Measurements from ENCODE around the gene ALDH3B2. TPM values are rescaled to one million over a fixed set of nuclear protein-coding genes. Genes with fewer than 3 reads are reported as not detected.

ALDH3B2 gene
- total RNA-seq, 2 donors from 2014 or later, result 1.8 to 4.4 TPM

DNA sequence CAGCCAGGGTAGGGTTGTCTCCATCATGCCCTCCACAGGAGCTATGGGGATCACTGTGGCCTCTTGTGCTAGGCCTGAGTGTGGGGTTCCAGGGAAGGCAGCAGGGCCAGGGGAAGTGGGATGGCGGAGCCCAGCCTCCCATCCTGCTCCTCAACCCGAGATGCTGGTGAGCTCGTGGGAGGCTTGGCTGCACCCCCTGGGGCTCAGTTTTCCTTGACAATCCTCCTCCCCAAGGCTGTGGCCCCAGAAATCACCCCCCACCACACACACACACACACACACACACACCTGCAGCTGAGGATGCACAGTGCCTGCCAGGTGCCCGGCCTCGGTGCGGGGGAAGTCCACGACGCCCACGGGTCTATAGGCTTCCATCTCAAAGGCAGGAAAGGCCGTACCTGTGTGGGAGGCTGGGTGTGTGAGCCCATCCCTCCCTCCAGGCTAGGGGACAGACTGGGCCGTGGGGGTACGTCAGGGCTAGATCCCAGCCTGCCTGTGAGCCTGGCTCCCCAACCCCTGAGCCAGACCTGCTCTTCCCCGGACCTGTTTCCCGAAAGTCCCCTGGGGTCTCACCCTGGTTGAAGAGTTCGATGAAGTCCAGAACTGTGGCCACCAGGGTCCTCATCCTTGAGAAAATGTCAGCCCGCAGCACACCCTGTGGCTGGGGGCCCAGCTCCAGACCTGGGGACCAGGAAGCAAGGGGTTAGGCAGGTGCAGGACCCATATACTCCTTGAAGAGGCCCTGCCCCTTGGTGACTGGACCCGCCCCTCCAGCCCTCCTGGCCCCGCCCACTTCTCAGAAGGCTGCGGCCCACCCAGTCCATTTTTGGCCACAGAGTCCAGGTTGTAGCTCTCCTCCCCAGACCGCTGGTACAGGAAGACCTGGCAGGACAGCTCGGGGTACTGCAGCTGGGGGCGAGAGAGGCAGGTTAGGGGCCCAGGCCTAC, 29.7 kb downstream of the ALDH3B2 start:
- Histone ChIP-seq H3K4me1 (replicated peaks) (no peaks in the 10 kb centered on the region), H3K4me3 (no peak overlapping the region), H3K27me3 (replicated peaks; ENCODE audit: insufficient read depth) (no peaks in the 10 kb centered on the region), H3K9me3 (no peaks in the 10 kb centered on the region), H3K36me3 (no peaks in the 10 kb centered on the region), H3K27ac (no peak overlapping the region)
- WGBS, result 90% methylated on average over 18 of the region's 22 CpGs
- TF ChIP-seq POLR2A (IDR thresholded peaks at IDR 0.05) (no peak), POLR2AphosphoS5 (IDR thresholded peaks at IDR 0.05) (no peak)
- TF ChIP-seq, protein P1, sequence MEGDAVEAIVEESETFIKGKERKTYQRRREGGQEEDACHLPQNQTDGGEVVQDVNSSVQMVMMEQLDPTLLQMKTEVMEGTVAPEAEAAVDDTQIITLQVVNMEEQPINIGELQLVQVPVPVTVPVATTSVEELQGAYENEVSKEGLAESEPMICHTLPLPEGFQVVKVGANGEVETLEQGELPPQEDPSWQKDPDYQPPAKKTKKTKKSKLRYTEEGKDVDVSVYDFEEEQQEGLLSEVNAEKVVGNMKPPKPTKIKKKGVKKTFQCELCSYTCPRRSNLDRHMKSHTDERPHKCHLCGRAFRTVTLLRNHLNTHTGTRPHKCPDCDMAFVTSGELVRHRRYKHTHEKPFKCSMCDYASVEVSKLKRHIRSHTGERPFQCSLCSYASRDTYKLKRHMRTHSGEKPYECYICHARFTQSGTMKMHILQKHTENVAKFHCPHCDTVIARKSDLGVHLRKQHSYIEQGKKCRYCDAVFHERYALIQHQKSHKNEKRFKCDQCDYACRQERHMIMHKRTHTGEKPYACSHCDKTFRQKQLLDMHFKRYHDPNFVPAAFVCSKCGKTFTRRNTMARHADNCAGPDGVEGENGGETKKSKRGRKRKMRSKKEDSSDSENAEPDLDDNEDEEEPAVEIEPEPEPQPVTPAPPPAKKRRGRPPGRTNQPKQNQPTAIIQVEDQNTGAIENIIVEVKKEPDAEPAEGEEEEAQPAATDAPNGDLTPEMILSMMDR (IDR thresholded peaks at IDR 0.05), result no peak
- intact Hi-C loops (cut with DNase I), result no loop called here
- DNase-seq (ENCODE audit: low spot score), result no peak

DNA sequence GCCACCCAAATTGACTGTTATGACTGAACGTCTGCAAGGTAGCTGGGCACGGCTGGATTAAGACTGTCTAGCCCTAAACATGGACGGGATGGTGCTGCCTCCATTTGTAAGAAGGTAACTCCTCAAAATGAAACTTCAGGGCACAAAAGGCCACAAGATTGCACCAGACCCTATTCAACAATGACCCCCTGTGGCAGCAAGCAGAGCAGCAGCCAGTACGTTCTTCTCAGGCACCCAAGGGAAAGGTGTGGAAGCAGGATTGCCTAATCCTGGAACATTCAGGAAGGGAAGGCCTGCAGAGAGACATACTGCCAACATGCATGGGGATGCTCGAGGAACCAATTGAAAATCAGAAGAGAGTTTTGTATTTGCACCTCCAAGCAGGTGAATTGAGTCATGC, 30.4 kb downstream of the ALDH3B2 start:
- H3K4me1 ChIP-seq (replicated peaks), result no peaks in the 10 kb centered on the region
- 91% methylated on average over 5 of the region's 5 CpGs for WGBS
- TF ChIP-seq POLR2AphosphoS5 (IDR thresholded peaks at IDR 0.05), result no peak
- TF ChIP-seq, protein P1 (IDR thresholded peaks at IDR 0.05), result peak in 1 of 4 experiments; percentile 6
- H3K27ac ChIP-seq, result no peak overlapping the region
- DNase-seq (ENCODE audit: low spot score), result no peak
- H3K27me3 ChIP-seq (replicated peaks; ENCODE audit: insufficient read depth), result no peaks in the 10 kb centered on the region
- intact Hi-C loops (cut with DNase I), result no loop called here
- H3K9me3 ChIP-seq, result no peaks in the 10 kb centered on the region
- H3K4me3 ChIP-seq, result no peak overlapping the region
- no peaks in the 10 kb centered on the region for H3K36me3 ChIP-seq

DNA sequence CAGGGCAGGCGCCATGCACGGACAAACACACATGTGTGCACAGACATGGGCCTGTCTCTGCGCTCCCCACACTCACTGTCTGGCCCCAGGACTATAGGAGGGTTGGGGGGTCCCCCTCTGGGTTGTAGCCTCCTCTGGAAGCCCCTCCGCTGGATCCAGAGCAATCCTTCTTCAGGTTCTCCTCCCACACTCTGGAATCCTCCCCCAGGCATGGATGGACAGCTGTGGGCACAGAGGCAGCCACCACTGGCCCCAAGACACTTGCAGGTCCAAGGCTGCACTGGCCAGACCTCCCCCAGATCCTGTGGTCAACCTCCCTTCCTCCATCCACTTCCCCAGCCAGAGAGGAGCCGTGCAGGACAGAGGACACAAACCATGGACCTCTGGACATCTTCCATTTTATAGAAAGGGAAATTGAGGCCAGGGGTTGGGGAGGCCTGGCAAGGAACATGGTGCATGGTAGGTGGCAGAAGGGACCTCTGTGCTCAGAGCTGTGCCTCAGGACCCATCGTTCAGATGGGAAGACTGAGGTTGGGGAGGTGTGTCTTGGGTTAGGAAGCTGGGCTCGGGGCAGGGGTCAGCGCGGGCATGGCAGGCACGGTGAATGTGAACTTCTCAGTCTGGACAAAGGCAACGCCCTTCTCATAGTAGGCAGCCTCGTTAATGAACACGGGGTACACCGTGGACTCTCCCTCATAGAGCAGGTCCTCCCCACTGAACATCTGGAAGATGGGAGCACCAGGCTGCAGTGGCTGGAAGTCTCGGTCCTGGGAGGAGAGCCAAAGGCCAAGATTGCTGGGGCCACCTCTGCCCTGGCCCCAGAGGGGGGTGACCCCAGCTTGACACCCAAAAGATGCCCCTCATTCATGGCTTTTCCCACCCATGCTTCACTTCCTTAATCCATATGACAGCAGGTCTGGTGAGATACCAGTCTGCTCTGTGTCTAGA, 32.0 kb downstream of the ALDH3B2 start:
- Histone ChIP-seq H3K27me3 (replicated peaks; ENCODE audit: insufficient read depth) (no peaks in the 10 kb centered on the region), H3K4me3 (no peak overlapping the region), H3K27ac (no peak overlapping the region), H3K36me3 (no peaks in the 10 kb centered on the region), H3K4me1 (replicated peaks) (no peaks in the 10 kb centered on the region), H3K9me3 (no peaks in the 10 kb centered on the region)
- intact Hi-C loops (cut with DNase I), result no loop called here
- WGBS, result 90% methylated on average over 15 of the region's 15 CpGs
- TF ChIP-seq POLR2A (IDR thresholded peaks at IDR 0.05) (no peak), POLR2AphosphoS5 (IDR thresholded peaks at IDR 0.05) (no peak)
- TF ChIP-seq, protein P1 (IDR thresholded peaks at IDR 0.05), result no peak
- no peak for DNase-seq (ENCODE audit: low spot score)

DNA sequence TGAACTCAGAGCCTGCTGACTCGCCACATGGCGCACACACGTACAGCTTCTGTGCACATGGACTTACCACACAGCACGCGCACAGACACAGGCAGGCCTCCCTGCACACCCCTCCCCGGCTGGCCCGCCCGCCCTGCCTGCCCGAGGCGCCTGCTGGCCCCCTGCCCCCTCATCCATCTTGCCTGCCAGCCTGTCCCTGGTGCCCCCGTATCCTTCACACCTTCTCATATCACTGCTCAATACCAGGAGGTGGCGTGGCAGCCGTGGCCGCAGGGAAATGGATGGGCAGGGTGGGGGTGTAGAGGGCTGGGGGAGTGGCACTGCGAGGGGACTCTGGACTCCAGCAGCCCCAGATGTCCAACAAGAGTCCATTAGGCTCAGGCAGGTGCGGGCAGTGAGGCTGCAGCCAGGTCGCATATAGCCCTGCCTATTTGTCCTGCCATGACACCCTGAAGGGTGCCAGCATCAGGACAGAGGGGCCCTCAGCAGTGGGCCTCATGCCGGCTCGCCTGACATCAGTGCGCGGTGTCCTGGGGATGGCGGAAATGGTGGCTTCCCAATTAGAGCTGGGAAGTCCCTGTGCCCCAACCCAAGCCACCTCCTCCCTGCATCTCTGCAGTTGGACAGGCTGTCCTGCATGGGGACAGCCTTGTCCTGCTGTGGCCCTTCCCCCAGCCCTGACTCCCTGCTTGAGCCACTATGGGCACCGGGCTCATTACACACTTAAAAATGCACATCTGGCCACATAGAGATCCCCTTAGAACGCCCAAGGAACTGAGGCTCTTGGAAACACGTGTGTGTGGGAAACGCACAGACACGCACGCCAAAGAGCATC, 32.9 kb downstream of the ALDH3B2 start:
- 81% methylated on average over 26 of the region's 28 CpGs for WGBS
- H3K4me3 ChIP-seq, result no peak overlapping the region
- no peak for DNase-seq (ENCODE audit: low spot score)
- no peaks in the 10 kb centered on the region for H3K4me1 ChIP-seq (replicated peaks)
- TF ChIP-seq POLR2AphosphoS5 (IDR thresholded peaks at IDR 0.05) (no peak), POLR2A (IDR thresholded peaks at IDR 0.05) (no peak)
- TF ChIP-seq, protein P1 (IDR thresholded peaks at IDR 0.05), result no peak
- intact Hi-C loops (cut with DNase I), result no loop called here
- H3K9me3 ChIP-seq, result no peaks in the 10 kb centered on the region
- no peak overlapping the region for H3K27ac ChIP-seq
- H3K27me3 ChIP-seq (replicated peaks; ENCODE audit: insufficient read depth), result no peaks in the 10 kb centered on the region
- no peaks in the 10 kb centered on the region for H3K36me3 ChIP-seq
